HEK293T (cell line): ENCODE data around the gene MXRA7.

Experiments
- ARNT ChIP-seq: fragments of 450-650 bp; IDR thresholded peaks from 2 replicates; pipeline ENCODE4 v1.6.1; 2017; ENCODE audit warnings: mild to moderate bottlenecking
- CTBP1 ChIP-seq: fragments of 450-650 bp; IDR thresholded peaks from 2 replicates; pipeline ENCODE4 v1.6.1; 2016; ENCODE audit warnings: borderline replicate concordance
- ELF4 ChIP-seq: fragments of 450-650 bp; IDR thresholded peaks from 2 replicates; pipeline ENCODE4 v1.6.1; 2017; ENCODE audit warnings: antibody characterized with exemption
- FOXA1 ChIP-seq: fragments of 450-650 bp; IDR thresholded peaks from 2 replicates; pipeline ENCODE4 v1.6.1; 2016; ENCODE audit warnings: mild to moderate bottlenecking
- NFRKB ChIP-seq: fragments of 450-650 bp; IDR thresholded peaks from 2 replicates; pipeline ENCODE4 v1.6.1; 2016; ENCODE audit warnings: mild to moderate bottlenecking, moderate library complexity
- SP1 ChIP-seq: fragments of 450-650 bp; IDR thresholded peaks from 2 replicates; pipeline ENCODE4 v1.6.1; 2017
- SUZ12 ChIP-seq: fragments of 450-650 bp; IDR thresholded peaks from 2 replicates; pipeline ENCODE4 v1.6.1; 2016; ENCODE audit warnings: mild to moderate bottlenecking
- TARDBP ChIP-seq: fragments of 450-650 bp; IDR thresholded peaks from 2 replicates; pipeline ENCODE4 v1.6.1; 2016
- ZNF384 ChIP-seq: fragments of 450-650 bp; IDR thresholded peaks from 2 replicates; pipeline ENCODE4 v1.6.1; 2016

DNA sequence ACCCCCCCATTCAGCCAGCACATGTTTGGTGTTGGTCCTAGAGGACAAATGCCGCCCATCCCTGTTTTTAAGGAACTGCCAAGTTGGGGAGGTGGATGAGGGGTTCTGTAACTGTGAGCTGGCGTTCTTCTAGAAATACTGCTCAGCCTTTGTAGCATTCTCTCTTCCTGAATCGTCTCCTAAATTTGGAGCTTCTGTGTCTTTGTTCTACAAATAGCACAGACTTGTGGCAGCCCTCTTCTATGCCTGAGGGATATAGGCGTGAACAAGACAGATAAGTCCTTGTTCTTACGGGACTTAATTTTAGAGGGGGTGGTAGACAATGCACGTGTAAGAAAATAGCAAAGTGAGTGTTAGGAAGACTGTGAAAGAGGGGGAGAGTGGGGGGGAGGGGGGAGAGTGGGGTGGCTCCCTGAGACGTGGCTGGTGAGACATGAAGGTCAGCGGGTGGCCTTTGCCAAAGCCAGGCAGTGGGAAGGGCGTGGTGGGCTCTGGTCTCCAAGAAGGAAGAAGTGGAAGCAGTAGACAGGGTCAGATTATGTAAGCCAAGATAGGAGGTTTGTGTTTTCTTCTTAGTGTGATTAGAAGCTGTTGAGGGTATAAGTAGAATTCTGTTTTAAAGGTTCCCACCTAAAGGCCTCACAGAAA lies 37.1 kb upstream of the MXRA7 start:
- TF ChIP-seq NFRKB (no peak), SUZ12 (no peak), SP1 (no peak), TARDBP (no peak), FOXA1 (no peak), ZNF384 (no peak), ARNT (no peak), CTBP1 (no peak), ELF4 (no peak)
